Keratinocyte (primary cell): ENCODE data around the gene SEC31A.

Experiments used
- CTCF ChIP-seq, 3 experiments: IDR thresholded peaks in 1 of 3; conservative IDR thresholded peaks in 1 of 3; optimal IDR thresholded peaks in 1 of 3; 2 replicates in 2 of 3; 3 replicates in 1 of 3; pipeline versions ENCODE3 to v1.5.1; 2011; ENCODE audit warnings: low read length in 3 of 3, mild to moderate bottlenecking in 3 of 3, moderate library complexity in 2 of 3, control low read depth in 1 of 3, inconsistent platforms in 1 of 3; ENCODE audit not compliant: insufficient read depth in 2 of 3; ENCODE audit errors: extremely low read depth in 1 of 3
- EZH2 ChIP-seq: IDR thresholded peaks from one replicate; pipeline ENCODE4 v1.6.1; 2012; ENCODE audit warnings: inconsistent platforms, mild to moderate bottlenecking, low read length, moderate library complexity

- TF ChIP-seq EZH2 (no peak), CTCF (optimal IDR thresholded peaks at IDR 0.05 in 1 of 3, IDR thresholded peaks at IDR 0.05 in 1 of 3, conservative IDR thresholded peaks at IDR 0.05 in 1 of 3; ENCODE audit: extremely low read depth in 1 of 3, insufficient read depth in 2 of 3, low read length in 3 of 3) (no peak)
Measured at GRCh38 chr4:82909326-82909725, 18.4 kb upstream of the SEC31A start.
